Measurements from ENCODE around the gene OXCT1. TPM values are rescaled to one million over a fixed set of nuclear protein-coding genes. Genes with fewer than 3 reads are reported as not detected.

OXCT1 gene
- total and polyA plus RNA-seq, 2 of the 4 experiments (the other 2 are of a cell fraction): 14.2 to 16.3 TPM

- TF ChIP-seq, protein P1, sequence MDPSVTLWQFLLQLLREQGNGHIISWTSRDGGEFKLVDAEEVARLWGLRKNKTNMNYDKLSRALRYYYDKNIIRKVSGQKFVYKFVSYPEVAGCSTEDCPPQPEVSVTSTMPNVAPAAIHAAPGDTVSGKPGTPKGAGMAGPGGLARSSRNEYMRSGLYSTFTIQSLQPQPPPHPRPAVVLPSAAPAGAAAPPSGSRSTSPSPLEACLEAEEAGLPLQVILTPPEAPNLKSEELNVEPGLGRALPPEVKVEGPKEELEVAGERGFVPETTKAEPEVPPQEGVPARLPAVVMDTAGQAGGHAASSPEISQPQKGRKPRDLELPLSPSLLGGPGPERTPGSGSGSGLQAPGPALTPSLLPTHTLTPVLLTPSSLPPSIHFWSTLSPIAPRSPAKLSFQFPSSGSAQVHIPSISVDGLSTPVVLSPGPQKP (IDR thresholded peaks at IDR 0.05; ENCODE audit: borderline replicate concordance, low read depth, low read length): no peak
Measured at GRCh38 chr5:41863871-41864486, 6.2 kb downstream of the OXCT1 start (continued).

- POLR2A ChIA-PET (ENCODE audit: unreplicated experiment): no interaction called here
- in situ Hi-C loops (cut with MboI; ENCODE audit: low sequenced_read_pairs): loop anchor here (10.0 to 25.0 kb wide), 3 partner anchors 186 to 903 kb away; partner anchors contain the start of gene CCDC152
- TF ChIP-seq RAD21 (IDR thresholded peaks at IDR 0.05; ENCODE audit: low read length): no peak
- no peak for TF ChIP-seq RCOR1 (IDR thresholded peaks at IDR 0.05; ENCODE audit: insufficient replicate concordance, low read length)
- no peak for TF ChIP-seq BHLHE40 (IDR thresholded peaks at IDR 0.05; ENCODE audit: low read depth, low read length)
- no peak for TF ChIP-seq RFX5 (IDR thresholded peaks at IDR 0.05; ENCODE audit: low read depth, low read length)
- no peak for TF ChIP-seq CTCF (conservative IDR thresholded peaks at IDR 0.05; ENCODE audit: low read depth, low read length)
- TF ChIP-seq NFE2L2 (IDR thresholded peaks at IDR 0.05; ENCODE audit: low read depth, low read length): no peak
- no peak for TF ChIP-seq POLR2A (IDR thresholded peaks at IDR 0.05; ENCODE audit: low read depth, low read length)
- TF ChIP-seq MAFK (IDR thresholded peaks at IDR 0.05; ENCODE audit: low read depth, low read length): no peak
- TF ChIP-seq, protein P2, sequence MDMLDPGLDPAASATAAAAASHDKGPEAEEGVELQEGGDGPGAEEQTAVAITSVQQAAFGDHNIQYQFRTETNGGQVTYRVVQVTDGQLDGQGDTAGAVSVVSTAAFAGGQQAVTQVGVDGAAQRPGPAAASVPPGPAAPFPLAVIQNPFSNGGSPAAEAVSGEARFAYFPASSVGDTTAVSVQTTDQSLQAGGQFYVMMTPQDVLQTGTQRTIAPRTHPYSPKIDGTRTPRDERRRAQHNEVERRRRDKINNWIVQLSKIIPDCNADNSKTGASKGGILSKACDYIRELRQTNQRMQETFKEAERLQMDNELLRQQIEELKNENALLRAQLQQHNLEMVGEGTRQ (IDR thresholded peaks at IDR 0.05; ENCODE audit: low read depth, low read length): no peak
- TF ChIP-seq MAZ (IDR thresholded peaks at IDR 0.05; ENCODE audit: borderline replicate concordance, low read depth, low read length): no peak
- no peak for TF ChIP-seq FOS (IDR thresholded peaks at IDR 0.05; ENCODE audit: low read depth, low read length)
Measured at GRCh38 chr5:41858890-41859289, 11.3 kb downstream of the OXCT1 start.

More at GRCh38 chr5:41858890-41859289, 11.3 kb downstream of the OXCT1 start:
- no CpG with 5 or more reads among the region's 2 CpGs for WGBS, 2 experiments (ENCODE audit: extremely low coverage in 2 of 2, insufficient read length in 1 of 2)
- Histone ChIP-seq H3K9ac (ENCODE audit: low read depth, low read length) (no peak overlapping the region), H2AFZ (replicated peaks; ENCODE audit: low read length, poor library complexity) (no peak overlapping the region), H3K4me2 (ENCODE audit: low read depth, low read length) (no peak overlapping the region), H3K9me3 (ENCODE audit: control insufficient read depth, insufficient read depth, low read length) (no peaks in the 10 kb centered on the region), H3K4me1 (ENCODE audit: control insufficient read depth, insufficient read depth, low read length) (peaks cover 2% of the 10 kb centered on the region), H4K5ac (ENCODE audit: low read depth, low read length) (no peak overlapping the region), H3K4me3 (ENCODE audit: insufficient read depth, low read depth, low read length) (no peak overlapping the region), H4K20me1 (ENCODE audit: insufficient read depth, low read length) (no peaks in the 10 kb centered on the region), H3K14ac (replicated peaks; ENCODE audit: low read depth, low read length) (no peak overlapping the region), H3K27me3 (ENCODE audit: control insufficient read depth, insufficient read depth, low read length) (no peaks in the 10 kb centered on the region), H2AK9ac (replicated peaks; ENCODE audit: low read depth, low read length, poor library complexity) (no peak overlapping the region), H3K36me3 (ENCODE audit: control insufficient read depth, insufficient read depth, low read length) (peaks cover 1% of the 10 kb centered on the region), H2BK15ac (ENCODE audit: low read depth, low read length) (no peak overlapping the region), H3K79me1 (ENCODE audit: low read depth in 1 of 2, low read length in 2 of 2) (0 out of 4 replicates have a peak, but pooled peaks cover 3 to 8% of the 10 kb centered on the region in 2 experiments), H3K27ac (ENCODE audit: insufficient read depth, low read length) (no peak overlapping the region), H3K4ac (ENCODE audit: low read depth, low read length) (no peak overlapping the region), H2BK5ac (ENCODE audit: low read depth, low read length, poor library complexity, severe bottlenecking) (no peak overlapping the region), H4K91ac (ENCODE audit: insufficient read depth, low read depth, low read length) (no peak overlapping the region), H2BK20ac (ENCODE audit: low read depth, low read length) (no peak overlapping the region), H2AK5ac (ENCODE audit: low read depth, low read length) (no peak overlapping the region), H3K56ac (ENCODE audit: extremely low read depth, insufficient read depth, low read length) (no peak overlapping the region), H3K18ac (ENCODE audit: low read depth, low read length) (no peak overlapping the region), H3K23ac (ENCODE audit: low read depth, low read length) (no peak overlapping the region), H4K8ac (ENCODE audit: low read depth in 2 of 2, low read length in 2 of 2) (no peak overlapping the region), H3K9me1 (ENCODE audit: insufficient read depth, low read length) (no peaks in the 10 kb centered on the region), H2BK120ac (ENCODE audit: low read depth, low read length) (no peak overlapping the region)
- dilution Hi-C loops (cut with HindIII; ENCODE audit: low sequenced_read_pairs, unreplicated experiment) (no loop called here), intact Hi-C loops (cut with micrococcal nuclease) (loop anchor here (5.0 kb wide), 1 partner anchor 1028 kb away; no protein-coding TSS in a partner anchor)
- DNase-seq (no peak), ATAC-seq (ENCODE audit: low read depth) (no peak)
- CTCF ChIA-PET: no interaction called here
- no TSS peak for BruUV-seq (replicated peaks)
